Putamen (tissue), 1 donor: ENCODE results near the gene TNFAIP8.

ENCODE experiments used
- DNase-seq: peaks from one replicate; pipeline ENCODE4 v3.0.0-alpha.2; 2016; ENCODE audit warnings: low spot score

TNFAIP8 gene

GRCh38 chr5:119368238-119368630 lies 12.4 kb downstream of the TNFAIP8 start:
- DNase-seq = no peak

- DNase-seq = no peak
Observed at GRCh38 chr5:119370486-119370885, 14.7 kb downstream of the TNFAIP8 start.

- DNase-seq = no peak
Observed at GRCh38 chr5:119371146-119371545, 15.3 kb downstream of the TNFAIP8 start.

- DNase-seq = no peak
Observed at GRCh38 chr5:119373449-119373858, 17.6 kb downstream of the TNFAIP8 start.

GRCh38 chr5:119374901-119375300 lies 19.1 kb downstream of the TNFAIP8 start:
- no peak for DNase-seq

- DNase-seq = no peak
Observed at GRCh38 chr5:119377066-119377465, 21.2 kb downstream of the TNFAIP8 start.

- DNase-seq = no peak
Observed at GRCh38 chr5:119378075-119378700, 22.4 kb downstream of the TNFAIP8 start.

- no peak for DNase-seq
Observed at GRCh38 chr5:119379096-119379495, 23.3 kb downstream of the TNFAIP8 start.

- no peak for DNase-seq
Observed at GRCh38 chr5:119379942-119380547, 24.2 kb downstream of the TNFAIP8 start.

GRCh38 chr5:119382169-119382568 lies 26.4 kb downstream of the TNFAIP8 start:
- no peak for DNase-seq

- no peak for DNase-seq
Observed at GRCh38 chr5:119383008-119383407, 27.2 kb downstream of the TNFAIP8 start.

GRCh38 chr5:119385136-119385535 lies 29.3 kb downstream of the TNFAIP8 start:
- no peak for DNase-seq

- DNase-seq = no peak
Observed at GRCh38 chr5:119385536-119386128, 29.8 kb downstream of the TNFAIP8 start.

- DNase-seq = no peak
Observed at GRCh38 chr5:119386596-119387344, 31.0 kb downstream of the TNFAIP8 start.

- DNase-seq = no peak
Observed at GRCh38 chr5:119387945-119388618, 32.3 kb downstream of the TNFAIP8 start.

- no peak for DNase-seq
Observed at GRCh38 chr5:119388619-119389190, 32.9 kb downstream of the TNFAIP8 start.

GRCh38 chr5:119389288-119390030 lies 33.6 kb downstream of the TNFAIP8 start:
- DNase-seq = no peak

- no peak for DNase-seq
Observed at GRCh38 chr5:119390404-119390803, 34.6 kb downstream of the TNFAIP8 start.

GRCh38 chr5:119393201-119393691 lies 37.4 kb downstream of the TNFAIP8 start:
- DNase-seq = no peak

- no peak for DNase-seq
Observed at GRCh38 chr5:119393746-119394145, 37.9 kb downstream of the TNFAIP8 start.
